Posterior vena cava (tissue), 2 donors: ENCODE measurements around the gene TMCC2. TPM values are rescaled to one million over a fixed set of nuclear protein-coding genes. Genes with fewer than 3 reads are reported as not detected.

Experiments used
- DNase-seq: peaks from one replicate; pipeline ENCODE4 v3.0.0-alpha.2; 2020; ENCODE audit warnings: low spot score
- intact Hi-C, 2 donors: fragments of 100-400 bp; cut with DNase I; formaldehyde crosslinking; loops; one replicate each; pipeline versions ENCODE4 v1.14.1 to v1.14.2; 2022 to 2023
- total RNA-seq, 2 donors: library from RNA; stranded (reverse); fragmentation: NEBNext Ultra II Directional; extraction: Animal tissue kit (Norgen Biotek cat#: 25700); gene quantifications; one replicate each; pipeline ENCODE4 v1.2.1, GENCODE V29; 2021
- donor health status: DM: yes; HTN: yes; CAD: no.
- donor health status: DM: yes; HTN: yes; CAD: no.

The TMCC2 gene
- total RNA-seq, 2 donors from 2014 or later = 4.1 to 4.6 TPM

- DNase-seq = peak; percentile 89
- intact Hi-C loops = no loop called here
Measured at GRCh38 chr1:205313563-205314308, 86.0 kb downstream of the TMCC2 start.

GRCh38 chr1:205315008-205315618 lies 87.4 kb downstream of the TMCC2 start:
- intact Hi-C loops = no loop called here
- DNase-seq = no peak

GRCh38 chr1:205316161-205316566 lies 88.4 kb downstream of the TMCC2 start:
- intact Hi-C loops = no loop called here
- DNase-seq = no peak

GRCh38 chr1:205317311-205317917 lies 89.7 kb downstream of the TMCC2 start:
- intact Hi-C loops = no loop called here
- no peak for DNase-seq

- no peak for DNase-seq
- intact Hi-C loops = no loop called here
Measured at GRCh38 chr1:205318231-205318991, 90.7 kb downstream of the TMCC2 start.

- intact Hi-C loops = no loop called here
- no peak for DNase-seq
Measured at GRCh38 chr1:205319081-205320018, 91.6 kb downstream of the TMCC2 start.

- intact Hi-C loops = no loop called here
- DNase-seq = peak; percentile 96
Measured at GRCh38 chr1:205321162-205321958, 93.6 kb downstream of the TMCC2 start, which contains the start of gene NUAK2. Gene NUAK2 (minus strand): TSS chr1:205321745. CDS start chr1:205321628, 117 bp downstream.

- intact Hi-C loops = no loop called here
- DNase-seq = no peak
Measured at GRCh38 chr1:205321959-205322283, 94.2 kb downstream of the TMCC2 start.

Other genes starting within 250 kb of the TMCC2 start
- under 1 TPM; 0.14 to 0.28 TPM for gene CNTN2, start 184.7 kb upstream of the TMCC2 start, total RNA-seq
- gene TMEM81, start 143.5 kb upstream of the TMCC2 start, total RNA-seq = 1 to 10 TPM; 1.4 to 1.5 TPM
- gene RBBP5, start 106.0 kb upstream of the TMCC2 start, total RNA-seq = 10 to 100 TPM in 1 of 2 donors, 1 to 10 TPM in 1; 8.3 to 10.2 TPM
- gene DSTYK, start 16.2 kb upstream of the TMCC2 start, total RNA-seq = 10 to 100 TPM; 10.9 to 11.9 TPM
- 1 to 10 TPM; 1.1 to 1.5 TPM for gene NUAK2, start 93.8 kb downstream of the TMCC2 start, total RNA-seq
- under 1 TPM in 1 of 2 donors, not detected in 1; 0.83 TPM for gene KLHDC8A, start 129.0 kb downstream of the TMCC2 start, total RNA-seq
- not detected for gene LEMD1, start 194.1 kb downstream of the TMCC2 start, total RNA-seq
- not detected for gene BLACAT1, start 228.1 kb downstream of the TMCC2 start, total RNA-seq